ENCODE results near the gene UBAP2.

DNA sequence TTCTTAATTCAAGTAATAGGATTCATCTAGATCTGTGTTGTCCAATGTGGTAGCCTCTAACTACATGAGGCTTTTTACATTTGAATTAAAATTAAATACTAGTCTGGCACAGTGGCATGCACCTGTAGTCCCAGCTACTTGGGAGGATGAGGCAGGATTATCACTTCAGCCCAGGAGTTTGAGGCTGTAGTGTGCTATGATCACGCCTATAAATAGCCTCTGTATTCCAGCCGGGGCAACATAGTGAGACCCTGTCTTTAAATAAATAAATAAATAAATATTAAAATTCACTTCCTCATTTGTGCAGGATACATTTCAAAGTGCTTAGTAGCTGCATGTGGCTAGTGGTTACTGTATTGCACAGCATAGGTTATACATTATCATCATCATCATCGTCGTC lies 139.9 kb downstream of the UBAP2 start:
- TF ChIP-seq, protein P1, sequence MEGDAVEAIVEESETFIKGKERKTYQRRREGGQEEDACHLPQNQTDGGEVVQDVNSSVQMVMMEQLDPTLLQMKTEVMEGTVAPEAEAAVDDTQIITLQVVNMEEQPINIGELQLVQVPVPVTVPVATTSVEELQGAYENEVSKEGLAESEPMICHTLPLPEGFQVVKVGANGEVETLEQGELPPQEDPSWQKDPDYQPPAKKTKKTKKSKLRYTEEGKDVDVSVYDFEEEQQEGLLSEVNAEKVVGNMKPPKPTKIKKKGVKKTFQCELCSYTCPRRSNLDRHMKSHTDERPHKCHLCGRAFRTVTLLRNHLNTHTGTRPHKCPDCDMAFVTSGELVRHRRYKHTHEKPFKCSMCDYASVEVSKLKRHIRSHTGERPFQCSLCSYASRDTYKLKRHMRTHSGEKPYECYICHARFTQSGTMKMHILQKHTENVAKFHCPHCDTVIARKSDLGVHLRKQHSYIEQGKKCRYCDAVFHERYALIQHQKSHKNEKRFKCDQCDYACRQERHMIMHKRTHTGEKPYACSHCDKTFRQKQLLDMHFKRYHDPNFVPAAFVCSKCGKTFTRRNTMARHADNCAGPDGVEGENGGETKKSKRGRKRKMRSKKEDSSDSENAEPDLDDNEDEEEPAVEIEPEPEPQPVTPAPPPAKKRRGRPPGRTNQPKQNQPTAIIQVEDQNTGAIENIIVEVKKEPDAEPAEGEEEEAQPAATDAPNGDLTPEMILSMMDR (IDR thresholded peaks at IDR 0.05): no peak
- TF ChIP-seq POLR2A (IDR thresholded peaks at IDR 0.05): no peak
